ENCODE results near the gene DHX36. TPM values are rescaled to one million over a fixed set of nuclear protein-coding genes. Genes with fewer than 3 reads are reported as not detected.

Gene DHX36
- total RNA-seq, 1 donor from 2014 or later = 110 TPM

DNA sequence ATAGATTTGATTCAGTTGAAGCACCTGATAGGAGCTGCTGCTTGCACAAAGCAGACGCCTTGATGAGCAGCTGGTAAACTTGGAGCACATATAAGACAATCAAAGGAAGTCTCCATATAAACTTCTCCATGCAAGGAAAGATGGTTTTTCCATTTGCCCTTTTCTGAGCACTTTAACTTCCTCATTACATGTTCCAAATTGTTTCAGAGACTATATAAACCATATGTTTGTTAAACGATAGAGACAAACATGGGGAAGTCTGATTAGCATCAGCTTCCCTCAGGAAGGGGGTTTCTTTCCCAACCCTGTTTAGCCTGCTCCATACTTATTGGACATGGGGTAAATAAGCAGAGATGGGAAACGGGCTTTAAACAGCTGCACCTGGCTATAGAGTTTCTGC lies 88.0 kb downstream of the DHX36 start:
- Mint-ChIP-seq H3K27ac (no peak overlapping the region), H3K36me3 (peaks cover 7% of the 10 kb centered on the region), H3K27me3 (ENCODE audit: low read depth) (no peaks in the 10 kb centered on the region), H3K4me3 (no peak overlapping the region), H3K9me3 (no peaks in the 10 kb centered on the region), H3K4me1 (no peaks in the 10 kb centered on the region)
- TF ChIP-seq, protein P1, sequence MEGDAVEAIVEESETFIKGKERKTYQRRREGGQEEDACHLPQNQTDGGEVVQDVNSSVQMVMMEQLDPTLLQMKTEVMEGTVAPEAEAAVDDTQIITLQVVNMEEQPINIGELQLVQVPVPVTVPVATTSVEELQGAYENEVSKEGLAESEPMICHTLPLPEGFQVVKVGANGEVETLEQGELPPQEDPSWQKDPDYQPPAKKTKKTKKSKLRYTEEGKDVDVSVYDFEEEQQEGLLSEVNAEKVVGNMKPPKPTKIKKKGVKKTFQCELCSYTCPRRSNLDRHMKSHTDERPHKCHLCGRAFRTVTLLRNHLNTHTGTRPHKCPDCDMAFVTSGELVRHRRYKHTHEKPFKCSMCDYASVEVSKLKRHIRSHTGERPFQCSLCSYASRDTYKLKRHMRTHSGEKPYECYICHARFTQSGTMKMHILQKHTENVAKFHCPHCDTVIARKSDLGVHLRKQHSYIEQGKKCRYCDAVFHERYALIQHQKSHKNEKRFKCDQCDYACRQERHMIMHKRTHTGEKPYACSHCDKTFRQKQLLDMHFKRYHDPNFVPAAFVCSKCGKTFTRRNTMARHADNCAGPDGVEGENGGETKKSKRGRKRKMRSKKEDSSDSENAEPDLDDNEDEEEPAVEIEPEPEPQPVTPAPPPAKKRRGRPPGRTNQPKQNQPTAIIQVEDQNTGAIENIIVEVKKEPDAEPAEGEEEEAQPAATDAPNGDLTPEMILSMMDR (IDR thresholded peaks at IDR 0.05; ENCODE audit: unreplicated experiment) = no peak
- no peak for DNase-seq (ENCODE audit: low spot score in 2 of 2, unreplicated experiment in 2 of 2)

- Mint-ChIP-seq H3K4me3 (no peak overlapping the region), H3K9me3 (no peaks in the 10 kb centered on the region), H3K27ac (no peak overlapping the region), H3K4me1 (no peaks in the 10 kb centered on the region), H3K27me3 (ENCODE audit: low read depth) (no peaks in the 10 kb centered on the region), H3K36me3 (peaks cover 4% of the 10 kb centered on the region)
- DNase-seq (ENCODE audit: low spot score in 2 of 2, unreplicated experiment in 2 of 2) = no peak
- TF ChIP-seq, protein P1 (IDR thresholded peaks at IDR 0.05; ENCODE audit: unreplicated experiment) = no peak
Measured at GRCh38 chr3:154235330-154235729, 89.0 kb downstream of the DHX36 start.

DNA sequence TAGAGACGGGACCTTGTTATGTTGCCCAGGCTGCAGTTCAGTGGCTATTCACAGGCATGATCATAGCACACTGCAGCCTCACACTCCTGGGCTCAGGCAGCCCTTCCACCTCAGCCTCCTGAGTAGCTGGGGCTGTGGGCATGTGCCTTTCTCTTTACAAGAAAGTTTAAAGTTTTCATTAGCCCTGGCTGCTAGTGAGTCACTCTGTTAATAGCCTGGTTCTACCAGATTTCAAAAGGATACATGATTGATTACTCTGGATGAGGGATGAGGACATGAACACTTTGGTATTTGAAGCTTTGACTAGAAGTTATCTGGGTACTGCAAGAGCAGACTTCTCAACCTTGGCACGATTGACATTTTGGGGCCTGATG lies 95.1 kb downstream of the DHX36 start:
- Mint-ChIP-seq H3K4me3 (no peak overlapping the region), H3K4me1 (peaks cover 29% of the 10 kb centered on the region), H3K27me3 (ENCODE audit: low read depth) (no peaks in the 10 kb centered on the region), H3K36me3 (no peaks in the 10 kb centered on the region), H3K9me3 (no peaks in the 10 kb centered on the region), H3K27ac (peak overlapping the region; percentile 37)
- TF ChIP-seq, protein P1 (IDR thresholded peaks at IDR 0.05; ENCODE audit: unreplicated experiment) = no peak
- no peak for DNase-seq (ENCODE audit: low spot score in 2 of 2, unreplicated experiment in 2 of 2)

DNA sequence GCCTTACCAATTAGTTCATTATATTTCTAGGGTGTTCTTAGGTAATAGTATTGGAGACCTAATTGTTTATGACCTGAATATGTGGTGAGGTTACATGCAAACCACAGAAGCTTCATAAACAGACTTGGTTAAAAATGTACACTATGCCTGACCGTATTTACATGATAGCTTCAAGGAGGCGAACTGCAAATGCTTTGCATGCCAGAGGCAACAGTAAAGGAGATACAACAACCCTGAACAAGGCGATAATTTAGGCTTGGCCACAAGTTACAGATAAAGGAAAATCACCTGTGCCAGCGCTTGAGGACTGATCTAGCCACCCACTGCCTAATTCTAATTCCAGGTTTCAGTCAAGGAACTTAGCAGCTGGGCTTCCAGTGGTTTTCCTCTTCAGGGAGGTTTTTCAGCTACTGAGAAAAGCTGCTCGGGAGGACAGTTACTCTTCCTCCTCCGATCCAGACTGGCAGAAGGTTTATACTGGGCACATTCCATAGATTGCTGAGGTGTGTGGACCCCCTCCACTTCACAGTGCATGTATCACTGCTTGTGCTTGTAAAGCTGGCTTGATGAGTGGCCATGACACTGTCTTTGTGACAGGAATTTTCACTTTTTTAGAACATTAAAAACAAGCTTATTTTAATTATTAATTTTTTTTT lies 95.6 kb downstream of the DHX36 start:
- Mint-ChIP-seq H3K4me3 (no peak overlapping the region), H3K27me3 (ENCODE audit: low read depth) (no peaks in the 10 kb centered on the region), H3K4me1 (peaks cover 29% of the 10 kb centered on the region), H3K27ac (peak overlapping the region; percentile 66), H3K36me3 (no peaks in the 10 kb centered on the region), H3K9me3 (no peaks in the 10 kb centered on the region)
- no peak for DNase-seq (ENCODE audit: low spot score in 2 of 2, unreplicated experiment in 2 of 2)
- TF ChIP-seq, protein P1 (IDR thresholded peaks at IDR 0.05; ENCODE audit: unreplicated experiment) = no peak

DNA sequence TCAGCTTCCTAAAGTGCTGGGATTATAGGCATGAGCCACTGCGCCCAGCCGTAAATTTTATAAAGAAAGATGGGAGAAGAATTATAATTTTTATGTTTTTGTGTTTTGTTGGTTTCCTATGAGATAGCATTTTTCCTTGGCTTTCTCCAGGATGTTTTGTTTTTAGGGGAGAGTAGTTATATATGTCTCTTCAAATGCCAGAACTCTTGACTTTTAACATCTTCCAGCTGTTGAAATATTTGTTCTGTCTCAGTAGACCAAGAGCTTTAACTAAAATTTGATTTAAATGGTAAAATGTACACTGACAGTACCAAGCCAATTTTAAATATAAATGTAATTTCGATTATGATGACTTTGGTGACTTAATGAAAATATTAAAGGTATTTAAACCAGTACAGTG lies 96.8 kb downstream of the DHX36 start:
- no peak overlapping the region for H3K27ac Mint-ChIP-seq
- no peaks in the 10 kb centered on the region for H3K27me3 Mint-ChIP-seq (ENCODE audit: low read depth)
- no peaks in the 10 kb centered on the region for H3K36me3 Mint-ChIP-seq

More for the DNA sequence above, 96.8 kb downstream of the DHX36 start:
- H3K4me1 Mint-ChIP-seq = peaks cover 29% of the 10 kb centered on the region
- DNase-seq (ENCODE audit: low spot score in 2 of 2, unreplicated experiment in 2 of 2) = no peak
- H3K4me3 Mint-ChIP-seq = no peak overlapping the region
- H3K9me3 Mint-ChIP-seq = no peaks in the 10 kb centered on the region
- TF ChIP-seq, protein P1 (IDR thresholded peaks at IDR 0.05; ENCODE audit: unreplicated experiment) = no peak

All from mesothelial cell of epicardium (in vitro differentiated cells).